GM20000 (cell line): ENCODE data around the gene NCAPD3.

Source experiments
- DNase-seq: peaks from one replicate; pipeline ENCODE4 v3.0.0; 2012; ENCODE audit warnings: low spot score
- CTCF ChIP-seq: IDR thresholded peaks from 2 replicates; pipeline ENCODE4 v1.5.1; 2012; ENCODE audit warnings: mild to moderate bottlenecking, control low read depth; ENCODE audit errors: extremely low read depth, missing control alignments

Gene NCAPD3

GRCh38 chr11:134146598-134146997, 77.2 kb downstream of the NCAPD3 start:
- DNase-seq, result no peak
- no peak for TF ChIP-seq CTCF

- DNase-seq, result no peak
- TF ChIP-seq CTCF, result no peak
These were observed 78.1 kb downstream of the NCAPD3 start for GRCh38 chr11:134145715-134146114.

GRCh38 chr11:134144744-134145143, 79.0 kb downstream of the NCAPD3 start:
- DNase-seq, result no peak
- no peak for TF ChIP-seq CTCF

GRCh38 chr11:134143801-134144200, 80.0 kb downstream of the NCAPD3 start:
- no peak for TF ChIP-seq CTCF
- DNase-seq, result no peak

- no peak for TF ChIP-seq CTCF
- no peak for DNase-seq
These were observed 81.2 kb downstream of the NCAPD3 start for GRCh38 chr11:134142536-134142935.

- DNase-seq, result no peak
- no peak for TF ChIP-seq CTCF
These were observed 82.7 kb downstream of the NCAPD3 start for GRCh38 chr11:134140961-134141490.

- peak; percentile 61 for TF ChIP-seq CTCF
- peak; percentile 69 for DNase-seq
These were observed 83.9 kb downstream of the NCAPD3 start for GRCh38 chr11:134139873-134140331.
